Panc1 (cell line): ENCODE measurements around the gene MRPS23. TPM values are rescaled to one million over a fixed set of nuclear protein-coding genes. Genes with fewer than 3 reads are reported as not detected.

Experiments used
- ATAC-seq: fragments of 200-7000 bp; cut with Tn5 transposase; 2 replicates; pipeline ENCODE4 v1.9.1; 2020; ENCODE audit warnings: mild to moderate bottlenecking, moderate library complexity
- Bru-seq: library from RNA; stranded (reverse); fragments of 400-500 nt; gene quantifications from one replicate; lab custom pipeline; 2021; lab: Mats Ljungman, UMichigan
- BruChase-seq, 2 experiments: library from RNA; stranded (reverse); fragments of 400-500 nt; gene quantifications; one replicate each; lab custom pipeline; 2021; lab: Mats Ljungman, UMichigan
- BruUV-seq: library from RNA; stranded (reverse); fragments of 400-500 nt; replicated peaks from 2 replicates; lab custom pipeline; 2021; lab: Mats Ljungman, UMichigan
- CTCF ChIA-PET: fragments of 300-600 bp; sonication (Branson Sonifier 250); formaldehyde crosslinking; loops from one replicate; lab custom pipeline; 2022; ENCODE audit warnings: antibody characterized with exemption; lab: Charles Lee
- POLR2A ChIA-PET: fragments of 300-600 bp; sonication (Branson Sonifier 250); formaldehyde crosslinking; loops from one replicate; lab custom pipeline; 2022; ENCODE audit warnings: antibody characterized with exemption; lab: Charles Lee
- DNase-seq: peaks from one replicate; pipeline ENCODE4 v3.0.0-alpha.2; 2010; ENCODE audit warnings: low read depth, low spot score
- H3K27ac ChIP-seq: 2 replicates; pipeline ENCODE4 v1.5.1; 2011; ENCODE audit warnings: mild to moderate bottlenecking, low read length, inconsistent platforms
- H3K27me3 ChIP-seq: fragments of 200-500 bp; sonication (Bioruptor generic); 2 replicates; pipeline ENCODE4 v1.6.0; 2014; ENCODE audit warnings: low read length, inconsistent platforms; ENCODE audit not compliant: control insufficient read depth, insufficient read depth
- H3K36me3 ChIP-seq: fragments of 200-500 bp; sonication (Bioruptor generic); 2 replicates; pipeline ENCODE4 v1.5.1; 2014; ENCODE audit warnings: inconsistent platforms, mild to moderate bottlenecking, low read length, moderate library complexity; ENCODE audit not compliant: control insufficient read depth, insufficient read depth
- H3K4me1 ChIP-seq: 2 replicates; pipeline ENCODE4 v1.5.1; 2011; ENCODE audit warnings: inconsistent platforms, mild to moderate bottlenecking, low read length, moderate library complexity; ENCODE audit not compliant: control insufficient read depth, insufficient read depth
- H3K4me3 ChIP-seq, 2 experiments: 2 replicates each; pipeline ENCODE4 v1.5.1; 2011 to 2012; ENCODE audit warnings: low read depth in 2 of 2, low read length in 2 of 2, mild to moderate bottlenecking in 2 of 2, inconsistent platforms in 1 of 2, moderate library complexity in 1 of 2
- H3K9me3 ChIP-seq: fragments of 200-500 bp; sonication (Bioruptor generic); 2 replicates; pipeline ENCODE4 v1.5.1; 2014; ENCODE audit warnings: low read depth, mild to moderate bottlenecking, inconsistent platforms, low read length, moderate library complexity; ENCODE audit not compliant: control insufficient read depth, insufficient read depth
- CTCF ChIP-seq: fragments of 450-650 bp; IDR thresholded peaks from 2 replicates; pipeline ENCODE4 v1.5.1; 2017; ENCODE audit warnings: mild to moderate bottlenecking
- POLR2AphosphoS5 ChIP-seq: IDR thresholded peaks from 2 replicates; pipeline ENCODE4 v1.6.1; 2012; ENCODE audit warnings: mild to moderate bottlenecking, low read depth, low read length, moderate library complexity
- REST ChIP-seq, 2 experiments: IDR thresholded peaks; 2 replicates each; pipeline ENCODE4 v1.6.1; 2011 to 2012; ENCODE audit warnings: low read depth in 2 of 2, control low read depth in 1 of 2, low read length in 1 of 2, mild to moderate bottlenecking in 1 of 2, moderate library complexity in 1 of 2; ENCODE audit not compliant: insufficient read depth in 1 of 2
- SIN3A ChIP-seq: IDR thresholded peaks from 2 replicates; pipeline ENCODE4 v1.6.1; 2012; ENCODE audit warnings: low read depth, mild to moderate bottlenecking, low read length, moderate library complexity, borderline replicate concordance; ENCODE audit not compliant: insufficient read depth
- TCF7L2 ChIP-seq: IDR thresholded peaks from 2 replicates; pipeline ENCODE4 v1.6.1; 2011; ENCODE audit warnings: mild to moderate bottlenecking, low read depth, low read length, inconsistent platforms
- in situ Hi-C: cut with HindIII; loops from 2 replicates; pipeline ENCODE4 v1.10.0; 2016; ENCODE audit warnings: low sequenced_read_pairs, low pct_unique_long_range_greater_than_20kb
- intact Hi-C: fragments of 100-400 bp; cut with micrococcal nuclease; formaldehyde crosslinking; loops from one replicate; pipeline ENCODE4 v1.10.0; 2022; ENCODE audit not compliant: unreplicated experiment
- long read RNA-seq: library from polyadenylated mRNA; unstranded; transcript quantifications from one replicate; pipeline ENCODE4 v2.0.0, GENCODE V29; 2021; ENCODE audit not compliant: unreplicated experiment
- polyA plus RNA-seq: library from polyadenylated mRNA; unstranded; fragments of >200 nt; gene quantifications from one replicate; pipeline ENCODE4 v1.2.1, GENCODE V29; 2012; ENCODE audit warnings: missing spikeins; ENCODE audit not compliant: insufficient read length
- total RNA-seq: library from RNA; stranded (reverse); gene quantifications from one replicate; pipeline ENCODE4 v1.2.1, GENCODE V29; 2021; ENCODE audit not compliant: unreplicated experiment

MRPS23 gene
- total RNA-seq, result 85.4 TPM
- 76.8 TPM for polyA plus RNA-seq
- Bru-seq, nascent RNA, result percentile 85 among the genes with signal in this experiment
- percentile 89 among the genes with signal in this experiment for BruChase-seq, experiment 1, labeled RNA remaining after a 2-hour chase
- percentile 90 among the genes with signal in this experiment for BruChase-seq, experiment 2, labeled RNA remaining after a 6-hour chase
- long read RNA-seq, full-length matches to known transcripts, result 60 of 71 reads
- long read RNA-seq, partial matches to known transcripts, result 3 of 71 reads
- long read RNA-seq, other reads (novel, unspliced or antisense), result 8 of 71 reads

- H3K9me3 ChIP-seq, result no peaks in the 10 kb centered on the region
- no peaks in the 10 kb centered on the region for H3K27me3 ChIP-seq
- ATAC-seq (peak; percentile 96), DNase-seq (peak; percentile 83)
- ChIA-PET POLR2A (interaction anchor here (0.5 to 1.3 kb wide), 2 partner anchors 149 to 156 kb away, joined by 4 to 13 read pairs; no protein-coding TSS in a partner anchor), CTCF (interaction anchor here (1.1 to 1.3 kb wide), 2 partner anchors 133 to 149 kb away, joined by 3 to 6 read pairs; no protein-coding TSS in a partner anchor)
- H3K4me1 ChIP-seq, result peaks cover 25% of the 10 kb centered on the region
- intact Hi-C loops (no loop called here), in situ Hi-C loops (no loop called here)
- peak within 1 kb of the TSS; percentile 99 for H3K4me3 ChIP-seq
- H3K27ac ChIP-seq, result peak within 1 kb of the TSS; percentile 99
- H3K36me3 ChIP-seq, result peaks cover 16% of the 10 kb centered on the region
- TF ChIP-seq REST (IDR thresholded peaks at IDR 0.05; ENCODE audit: insufficient read depth in 1 of 2, low read depth in 2 of 2, low read length in 1 of 2) (peak in 1 of 2 experiments; percentile 70; a peak in 1 of 4 replicates), SIN3A (peak; percentile 94), POLR2AphosphoS5 (peak; percentile 94), TCF7L2 (peak; percentile 63; the same call in 1 of the 2 replicates), CTCF (no peak)
- TSS peak; percentile 97 for BruUV-seq
These were observed at the start of gene MRPS23 for GRCh38 chr17:57849874-57850754. Gene MRPS23 (minus strand): TSS chr17:57850044. CDS start chr17:57850010, 34 bp downstream.

- peaks cover 72% of the 10 kb centered on the region for H3K4me1 ChIP-seq
- intact Hi-C loops, result loop anchor here (10.0 kb wide), 1 partner anchor 65 kb away; no protein-coding TSS in a partner anchor
- H3K27ac ChIP-seq, result peak overlapping the region; percentile 73
These were observed 49.5 kb upstream of the MRPS23 start for GRCh38 chr17:57899391-57899790.

More at GRCh38 chr17:57899391-57899790, 49.5 kb upstream of the MRPS23 start:
- ChIA-PET POLR2A (interaction anchor here (0.5 to 1.0 kb wide), 2 partner anchors 39 to 603 kb away, joined by 3 to 4 read pairs; no protein-coding TSS in a partner anchor), CTCF (interaction anchor here (0.6 to 0.9 kb wide), 3 partner anchors 9 to 163 kb away, joined by 3 to 8 read pairs (median 3); no protein-coding TSS in a partner anchor)
- TF ChIP-seq POLR2AphosphoS5 (no peak), SIN3A (no peak), TCF7L2 (no peak)
- H3K27me3 ChIP-seq, result no peaks in the 10 kb centered on the region
- H3K4me3 ChIP-seq, result no peak overlapping the region
- BruUV-seq, result no TSS peak
- ATAC-seq (peak; percentile 8; the same call in 1 of the 2 replicates), DNase-seq (no peak)
- H3K36me3 ChIP-seq, result no peaks in the 10 kb centered on the region
- in situ Hi-C loops, result no loop called here
- no peaks in the 10 kb centered on the region for H3K9me3 ChIP-seq
